HepG2 (cell line): ENCODE results near the gene BLOC1S4. TPM values are rescaled to one million over a fixed set of nuclear protein-coding genes. Genes with fewer than 3 reads are reported as not detected.
A peak's percentile ranks its signal among the peaks of the same experiment; 100 is the strongest.

Experiments
- IKZF4 ChIP-seq: sonication (generic); formaldehyde crosslinking; IDR thresholded peaks from 2 replicates; pipeline ENCODE4 v1.5.1; 2020; ENCODE audit warnings: borderline replicate concordance, mild to moderate bottlenecking, low read depth, missing genetic modification reagents; ENCODE audit errors: not compliant biosample characterization
- THAP11 ChIP-seq: IDR thresholded peaks from 2 replicates; pipeline ENCODE4 v1.6.1; 2016; ENCODE audit warnings: missing biosample characterization, missing genetic modification reagents
- polyA plus RNA-seq, 8 experiments: library from polyadenylated mRNA; depleted of rRNA in 3 of 8; stranded (reverse) in 7 of 8; unstranded in 1 of 8; fragments of >200 nt; fragmentation: Illumina TruSeq in 4 of 8; extraction: Trizol in 4 of 8; gene quantifications; 2 replicates each; pipeline versions ENCODE4 v1.2.1 to v1.2.3, GENCODE V29; 2011 to 2016; ENCODE audit warnings: low read depth in 4 of 8, missing spikeins in 1 of 8, mixed read lengths in 1 of 8; ENCODE audit not compliant: insufficient read depth in 1 of 8
- total RNA-seq, 5 experiments: library from RNA; depleted of rRNA; stranded (reverse); fragments of >200 nt; fragmentation: Illumina TruSeq; extraction: Trizol; gene quantifications; 2 replicates each; pipeline ENCODE4 v1.2.3, GENCODE V29; 2016; ENCODE audit warnings: low read depth in 1 of 5
- TF ChIP-seq, protein P1 (sequence below): sonication (generic); formaldehyde crosslinking; IDR thresholded peaks from 2 replicates; pipeline ENCODE4 v1.4.0; 2020; ENCODE audit warnings: missing genetic modification reagents, borderline replicate concordance
- TF ChIP-seq, protein P2 (sequence below): sonication (generic); formaldehyde crosslinking; IDR thresholded peaks from 2 replicates; pipeline ENCODE4 v1.5.0; 2020; ENCODE audit warnings: mild to moderate bottlenecking, missing genetic modification reagents
- TF ChIP-seq, protein P3 (sequence below): sonication (generic); formaldehyde crosslinking; IDR thresholded peaks from 2 replicates; pipeline ENCODE4; 2020; ENCODE audit warnings: missing genetic modification reagents, mild to moderate bottlenecking, borderline replicate concordance

The BLOC1S4 gene
- total and polyA plus RNA-seq, 2 of the 13 experiments (the other 11 are each of a cell fraction or from before 2014, with no cell fraction given): 15.5 to 20.9 TPM

- TF ChIP-seq, protein P1, sequence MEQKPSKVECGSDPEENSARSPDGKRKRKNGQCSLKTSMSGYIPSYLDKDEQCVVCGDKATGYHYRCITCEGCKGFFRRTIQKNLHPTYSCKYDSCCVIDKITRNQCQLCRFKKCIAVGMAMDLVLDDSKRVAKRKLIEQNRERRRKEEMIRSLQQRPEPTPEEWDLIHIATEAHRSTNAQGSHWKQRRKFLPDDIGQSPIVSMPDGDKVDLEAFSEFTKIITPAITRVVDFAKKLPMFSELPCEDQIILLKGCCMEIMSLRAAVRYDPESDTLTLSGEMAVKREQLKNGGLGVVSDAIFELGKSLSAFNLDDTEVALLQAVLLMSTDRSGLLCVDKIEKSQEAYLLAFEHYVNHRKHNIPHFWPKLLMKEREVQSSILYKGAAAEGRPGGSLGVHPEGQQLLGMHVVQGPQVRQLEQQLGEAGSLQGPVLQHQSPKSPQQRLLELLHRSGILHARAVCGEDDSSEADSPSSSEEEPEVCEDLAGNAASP (CRISPR knock-in tag): peak; percentile 63; the same call in 1 of the 2 replicates
- TF ChIP-seq, protein P2, sequence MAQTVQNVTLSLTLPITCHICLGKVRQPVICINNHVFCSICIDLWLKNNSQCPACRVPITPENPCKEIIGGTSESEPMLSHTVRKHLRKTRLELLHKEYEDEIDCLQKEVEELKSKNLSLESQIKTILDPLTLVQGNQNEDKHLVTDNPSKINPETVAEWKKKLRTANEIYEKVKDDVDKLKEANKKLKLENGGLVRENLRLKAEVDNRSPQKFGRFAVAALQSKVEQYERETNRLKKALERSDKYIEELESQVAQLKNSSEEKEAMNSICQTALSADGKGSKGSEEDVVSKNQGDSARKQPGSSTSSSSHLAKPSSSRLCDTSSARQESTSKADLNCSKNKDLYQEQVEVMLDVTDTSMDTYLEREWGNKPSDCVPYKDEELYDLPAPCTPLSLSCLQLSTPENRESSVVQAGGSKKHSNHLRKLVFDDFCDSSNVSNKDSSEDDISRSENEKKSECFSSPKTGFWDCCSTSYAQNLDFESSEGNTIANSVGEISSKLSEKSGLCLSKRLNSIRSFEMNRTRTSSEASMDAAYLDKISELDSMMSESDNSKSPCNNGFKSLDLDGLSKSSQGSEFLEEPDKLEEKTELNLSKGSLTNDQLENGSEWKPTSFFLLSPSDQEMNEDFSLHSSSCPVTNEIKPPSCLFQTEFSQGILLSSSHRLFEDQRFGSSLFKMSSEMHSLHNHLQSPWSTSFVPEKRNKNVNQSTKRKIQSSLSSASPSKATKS: no peak
- TF ChIP-seq THAP11 (peak; percentile 50; the same call in 1 of the 2 replicates), IKZF4 (CRISPR knock-in tag) (no peak)
- TF ChIP-seq, protein P3, sequence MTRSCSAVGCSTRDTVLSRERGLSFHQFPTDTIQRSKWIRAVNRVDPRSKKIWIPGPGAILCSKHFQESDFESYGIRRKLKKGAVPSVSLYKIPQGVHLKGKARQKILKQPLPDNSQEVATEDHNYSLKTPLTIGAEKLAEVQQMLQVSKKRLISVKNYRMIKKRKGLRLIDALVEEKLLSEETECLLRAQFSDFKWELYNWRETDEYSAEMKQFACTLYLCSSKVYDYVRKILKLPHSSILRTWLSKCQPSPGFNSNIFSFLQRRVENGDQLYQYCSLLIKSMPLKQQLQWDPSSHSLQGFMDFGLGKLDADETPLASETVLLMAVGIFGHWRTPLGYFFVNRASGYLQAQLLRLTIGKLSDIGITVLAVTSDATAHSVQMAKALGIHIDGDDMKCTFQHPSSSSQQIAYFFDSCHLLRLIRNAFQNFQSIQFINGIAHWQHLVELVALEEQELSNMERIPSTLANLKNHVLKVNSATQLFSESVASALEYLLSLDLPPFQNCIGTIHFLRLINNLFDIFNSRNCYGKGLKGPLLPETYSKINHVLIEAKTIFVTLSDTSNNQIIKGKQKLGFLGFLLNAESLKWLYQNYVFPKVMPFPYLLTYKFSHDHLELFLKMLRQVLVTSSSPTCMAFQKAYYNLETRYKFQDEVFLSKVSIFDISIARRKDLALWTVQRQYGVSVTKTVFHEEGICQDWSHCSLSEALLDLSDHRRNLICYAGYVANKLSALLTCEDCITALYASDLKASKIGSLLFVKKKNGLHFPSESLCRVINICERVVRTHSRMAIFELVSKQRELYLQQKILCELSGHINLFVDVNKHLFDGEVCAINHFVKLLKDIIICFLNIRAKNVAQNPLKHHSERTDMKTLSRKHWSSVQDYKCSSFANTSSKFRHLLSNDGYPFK (CRISPR knock-in tag): 0 out of 2 replicates have a peak, but pooled peaks have one; percentile 16
- TF ChIP-seq, all 625 proteins: peak for 52
Measured at GRCh38 chr4:6720202-6720699, 4.3 kb downstream of the BLOC1S4 start (continued).
